MCF 10A (cell line): ENCODE measurements around the gene C17orf75. TPM values are rescaled to one million over a fixed set of nuclear protein-coding genes. Genes with fewer than 3 reads are reported as not detected.

Experiments used
- BruUV-seq: library from RNA; stranded (reverse); fragments of 400-500 nt; replicated peaks from 2 replicates; lab custom pipeline; 2021; lab: Mats Ljungman, UMichigan
- CTCF ChIA-PET: fragments of 300-600 bp; sonication (Branson Sonifier 250); formaldehyde crosslinking; extraction: SDS; loops from one replicate; lab custom pipeline; 2021; ENCODE audit warnings: antibody characterized with exemption, inconsistent platforms; lab: Yijun Ruan, JAX
- POLR2A ChIA-PET: fragments of 300-600, 350-650 bp; sonication (Branson Sonifier 250); formaldehyde crosslinking; extraction: SDS; loops from one replicate; lab custom pipeline; 2020; ENCODE audit warnings: antibody characterized with exemption, inconsistent platforms; lab: Yijun Ruan, JAX
- DNase-seq: peaks from one replicate; pipeline ENCODE4 v3.0.0-alpha.2; 2018; ENCODE audit not compliant: unreplicated experiment
- H3K27ac Mint-ChIP-seq: one replicate; pipeline ENCODE4 v1.8.0; 2022; ENCODE audit warnings: mild to moderate bottlenecking, low read depth, mixed read lengths; ENCODE audit not compliant: unreplicated experiment
- H3K27me3 Mint-ChIP-seq: one replicate; pipeline ENCODE4 v1.8.0; 2022; ENCODE audit warnings: mixed read lengths; ENCODE audit not compliant: insufficient read depth, unreplicated experiment
- H3K36me3 Mint-ChIP-seq: one replicate; pipeline ENCODE4 v1.8.0; 2022; ENCODE audit warnings: mild to moderate bottlenecking, moderate library complexity, mixed read lengths; ENCODE audit not compliant: insufficient read depth, unreplicated experiment
- H3K4me1 Mint-ChIP-seq: one replicate; pipeline ENCODE4 v1.8.0; 2022; ENCODE audit warnings: mixed read lengths; ENCODE audit not compliant: insufficient read depth, unreplicated experiment
- H3K4me3 Mint-ChIP-seq: one replicate; pipeline ENCODE4 v1.8.0; 2022; ENCODE audit warnings: mild to moderate bottlenecking, moderate library complexity, mixed read lengths; ENCODE audit not compliant: unreplicated experiment
- H3K9me3 Mint-ChIP-seq: one replicate; pipeline ENCODE4 v1.8.0; 2022; ENCODE audit warnings: mixed read lengths; ENCODE audit not compliant: unreplicated experiment
- intact Hi-C: fragments of 100-400 bp; cut with micrococcal nuclease; formaldehyde crosslinking; loops from 2 replicates; pipeline ENCODE4 v1.14.1; 2022
- microRNA-seq: library from miRNA; unstranded; fragments of <30 nt; microRNA quantifications from one replicate; pipeline ENCODE4 v1.2.0, GENCODE V29; 2022
- total RNA-seq: library from RNA; stranded (reverse); gene quantifications from 2 replicates; pipeline ENCODE4 v1.2.3, GENCODE V29; 2022
- TF ChIP-seq, protein P1 (sequence below): fragments of 200-600 bp; IDR thresholded peaks from one replicate; pipeline ENCODE4 v1.8.0; 2022; ENCODE audit warnings: antibody characterized with exemption, mild to moderate bottlenecking; ENCODE audit not compliant: unreplicated experiment

The C17orf75 gene
- total RNA-seq, 1 experiment from 2014 or later: 18.1 TPM

DNA sequence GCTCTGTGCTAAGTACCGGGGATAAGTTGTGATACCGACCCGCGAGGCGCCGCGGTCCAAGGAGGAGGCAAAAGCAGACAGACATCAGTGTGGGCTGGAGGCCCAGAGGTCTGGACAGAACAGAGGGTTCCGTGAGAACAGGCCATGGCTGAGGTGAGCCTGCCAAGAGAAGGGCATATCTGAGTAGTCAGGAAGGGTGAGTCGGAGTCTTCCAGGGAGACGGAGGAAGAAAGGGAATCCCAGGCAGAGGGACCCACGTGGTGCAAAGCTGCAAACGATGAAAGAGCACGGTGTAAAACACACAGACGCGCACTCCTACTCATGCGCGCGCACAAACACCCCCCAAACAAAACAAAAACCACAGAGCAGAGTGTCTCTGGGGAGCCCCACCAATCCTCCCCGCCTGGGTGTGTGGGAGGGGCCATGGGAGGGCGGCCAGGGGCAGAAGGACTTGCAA is 58.2 kb downstream of the C17orf75 start:
- TF ChIP-seq, protein P1, sequence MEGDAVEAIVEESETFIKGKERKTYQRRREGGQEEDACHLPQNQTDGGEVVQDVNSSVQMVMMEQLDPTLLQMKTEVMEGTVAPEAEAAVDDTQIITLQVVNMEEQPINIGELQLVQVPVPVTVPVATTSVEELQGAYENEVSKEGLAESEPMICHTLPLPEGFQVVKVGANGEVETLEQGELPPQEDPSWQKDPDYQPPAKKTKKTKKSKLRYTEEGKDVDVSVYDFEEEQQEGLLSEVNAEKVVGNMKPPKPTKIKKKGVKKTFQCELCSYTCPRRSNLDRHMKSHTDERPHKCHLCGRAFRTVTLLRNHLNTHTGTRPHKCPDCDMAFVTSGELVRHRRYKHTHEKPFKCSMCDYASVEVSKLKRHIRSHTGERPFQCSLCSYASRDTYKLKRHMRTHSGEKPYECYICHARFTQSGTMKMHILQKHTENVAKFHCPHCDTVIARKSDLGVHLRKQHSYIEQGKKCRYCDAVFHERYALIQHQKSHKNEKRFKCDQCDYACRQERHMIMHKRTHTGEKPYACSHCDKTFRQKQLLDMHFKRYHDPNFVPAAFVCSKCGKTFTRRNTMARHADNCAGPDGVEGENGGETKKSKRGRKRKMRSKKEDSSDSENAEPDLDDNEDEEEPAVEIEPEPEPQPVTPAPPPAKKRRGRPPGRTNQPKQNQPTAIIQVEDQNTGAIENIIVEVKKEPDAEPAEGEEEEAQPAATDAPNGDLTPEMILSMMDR: no peak
- H3K9me3 Mint-ChIP-seq: no peaks in the 10 kb centered on the region
- H3K4me1 Mint-ChIP-seq: no peaks in the 10 kb centered on the region
- H3K4me3 Mint-ChIP-seq: no peak overlapping the region
- no peak overlapping the region for H3K27ac Mint-ChIP-seq
- DNase-seq: no peak
- peaks cover 22% of the 10 kb centered on the region for H3K27me3 Mint-ChIP-seq
- intact Hi-C loops: no loop called here
- POLR2A ChIA-PET: no interaction called here
- no TSS peak for BruUV-seq
- no peaks in the 10 kb centered on the region for H3K36me3 Mint-ChIP-seq
- CTCF ChIA-PET: no interaction called here

DNA sequence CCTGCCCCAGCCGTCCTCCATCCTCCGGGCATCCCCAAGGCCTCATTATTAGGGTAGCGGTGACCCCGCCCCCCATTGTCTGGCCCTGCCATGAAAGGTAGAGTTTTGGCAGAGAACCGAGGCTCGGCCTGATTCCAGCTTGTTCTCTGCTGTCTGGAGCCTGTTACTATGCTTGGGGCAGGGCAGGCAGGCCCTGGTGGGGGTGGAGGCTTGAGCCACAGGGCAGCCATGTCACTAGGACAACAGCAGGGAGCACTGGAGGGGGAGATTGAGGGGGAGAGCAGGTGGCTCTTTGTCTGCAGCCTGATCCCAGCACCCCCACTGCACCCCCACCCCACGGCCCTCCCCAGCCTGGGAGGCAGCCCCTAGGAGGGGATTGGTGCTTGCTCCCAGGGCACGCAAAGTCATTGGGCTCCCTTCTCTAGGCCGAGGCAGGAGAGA is 60.9 kb downstream of the C17orf75 start:
- TF ChIP-seq, protein P1: no peak
- Mint-ChIP-seq H3K27ac (no peak overlapping the region), H3K36me3 (no peaks in the 10 kb centered on the region), H3K4me1 (no peaks in the 10 kb centered on the region), H3K27me3 (peaks cover 22% of the 10 kb centered on the region), H3K4me3 (no peak overlapping the region), H3K9me3 (no peaks in the 10 kb centered on the region)
- ChIA-PET CTCF (no interaction called here), POLR2A (no interaction called here)
- intact Hi-C loops: no loop called here
- peak; percentile 64 for DNase-seq
- no TSS peak for BruUV-seq

DNA sequence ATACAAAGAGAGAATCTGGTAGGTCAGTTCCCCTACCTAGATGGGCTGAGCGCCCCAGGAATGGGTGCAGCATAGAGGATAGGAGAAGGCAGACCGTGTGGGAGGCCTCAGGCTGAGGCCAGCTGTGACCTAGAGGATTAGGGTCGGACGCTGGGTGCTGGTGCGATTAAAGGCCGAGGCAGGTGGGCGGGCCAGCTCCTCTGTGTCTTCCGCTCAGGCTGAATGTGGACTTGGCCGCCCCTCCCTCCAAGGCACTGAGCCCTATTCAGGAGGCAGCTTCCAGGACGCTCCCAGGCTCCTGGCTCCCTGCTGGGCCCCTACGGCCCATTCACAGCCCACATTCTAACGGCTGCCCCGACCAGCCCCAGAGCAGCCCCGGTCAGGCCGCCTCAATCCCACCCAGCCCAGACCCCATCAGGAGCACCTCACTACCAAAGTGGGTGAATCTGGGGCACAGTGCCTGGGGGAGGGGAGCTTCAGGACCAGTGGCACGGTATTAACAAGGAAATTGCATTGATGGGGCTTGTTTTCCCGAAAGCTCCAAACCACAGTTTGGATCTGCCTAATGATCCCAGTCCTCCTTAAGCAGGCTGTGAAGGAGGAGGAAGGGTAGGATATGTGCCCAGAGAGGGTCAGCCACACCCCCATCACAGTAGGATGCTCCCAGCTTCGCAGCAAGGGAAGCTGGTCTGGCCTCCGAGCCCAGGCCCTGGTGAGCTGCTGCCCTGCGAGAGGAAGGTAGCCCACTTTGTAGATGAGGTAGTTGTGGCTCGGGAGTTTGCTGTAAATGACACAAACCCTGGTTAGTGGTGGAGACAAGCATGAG is 61.9 kb downstream of the C17orf75 start:
- BruUV-seq: no TSS peak
- Mint-ChIP-seq H3K27me3 (peaks cover 19% of the 10 kb centered on the region), H3K4me3 (no peak overlapping the region), H3K4me1 (peaks cover 3% of the 10 kb centered on the region), H3K27ac (no peak overlapping the region), H3K36me3 (no peaks in the 10 kb centered on the region), H3K9me3 (no peaks in the 10 kb centered on the region)
- TF ChIP-seq, protein P1: no peak
- no peak for DNase-seq
- CTCF ChIA-PET: interaction anchor here (0.6 to 1.3 kb wide), 2 partner anchors 29 to 41 kb away, joined by 3 to 5 read pairs; no protein-coding TSS in a partner anchor
- POLR2A ChIA-PET: no interaction called here
- intact Hi-C loops: no loop called here

DNA sequence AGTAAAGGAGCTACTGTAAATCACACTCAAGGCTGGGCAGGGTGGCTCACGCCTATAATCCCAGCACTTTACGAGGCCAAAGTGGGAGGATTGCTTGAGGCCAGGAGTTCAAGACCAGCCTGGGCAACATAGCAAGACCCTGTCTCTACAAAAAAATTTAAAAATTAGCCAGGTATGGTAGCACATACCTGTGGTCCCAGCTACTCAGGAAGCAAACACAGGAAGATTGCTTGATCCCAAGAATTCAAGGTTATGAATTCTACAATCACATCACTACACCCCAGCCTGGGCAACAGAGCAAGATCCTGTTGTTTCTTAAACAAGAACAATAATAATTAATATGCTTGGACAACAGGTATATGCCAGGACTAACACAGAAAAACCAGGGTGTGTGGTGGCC is 63.2 kb downstream of the C17orf75 start:
- H3K9me3 Mint-ChIP-seq: no peaks in the 10 kb centered on the region
- no peak for DNase-seq
- BruUV-seq: no TSS peak
- H3K4me1 Mint-ChIP-seq: peaks cover 6% of the 10 kb centered on the region
- H3K27ac Mint-ChIP-seq: no peak overlapping the region
- TF ChIP-seq, protein P1: no peak
- POLR2A ChIA-PET: no interaction called here
- no peaks in the 10 kb centered on the region for H3K36me3 Mint-ChIP-seq
- CTCF ChIA-PET: interaction anchor here (0.6 kb wide), 3 partner anchors 41 to 1500 kb away, joined by 3 to 5 read pairs (median 4); no protein-coding TSS in a partner anchor
- peaks cover 6% of the 10 kb centered on the region for H3K27me3 Mint-ChIP-seq
- intact Hi-C loops: no loop called here
- H3K4me3 Mint-ChIP-seq: no peak overlapping the region

Small RNA genes within 50 kb of the gene (microRNA-seq; reads per million reads assigned to microRNA genes)
- not detected for gene MIR632

Other genes with a start within 250 kb of the C17orf75 start
- gene RHOT1, start 199.7 kb downstream of the C17orf75 start, total RNA-seq: 19.8 and 21.9 TPM in 2 replicates
- not detected in 2 replicates for gene RHBDL3, start 76.3 kb downstream of the C17orf75 start, total RNA-seq
- 167 and 179 TPM in 2 replicates for gene ZNF207, start 8.0 kb upstream of the C17orf75 start, total RNA-seq
- 123 and 134 TPM in 2 replicates for gene PSMD11, start 102.3 kb upstream of the C17orf75 start, total RNA-seq
- 4.0 and 4.4 TPM in 2 replicates for gene CDK5R1, start 144.8 kb upstream of the C17orf75 start, total RNA-seq